Renal cortex interstitium (tissue), 11 donors: ENCODE data around the gene NKX6-2. TPM values are rescaled to one million over a fixed set of nuclear protein-coding genes. Genes with fewer than 3 reads are reported as not detected.
"Not testable (repeated sequence)": the region's sequence is repeated elsewhere in the genome, so short reads cannot be mapped to it uniquely, and the experiment has no call there.

Experiments used
- DNase-seq, 11 donors: peaks; one replicate each; pipeline ENCODE4 v3.0.0-alpha.2; 2013; ENCODE audit warnings: low read depth in 9 of 11, low spot score in 4 of 11; ENCODE audit errors: extremely low read depth in 1 of 11
- polyA plus RNA-seq, 3 donors: library from polyadenylated mRNA; unstranded; fragments of 120-200 nt; gene quantifications; one replicate each; pipeline ENCODE4 v1.2.1, GENCODE V29; 2013; ENCODE audit not compliant: insufficient read length in 3 of 3

NKX6-2 gene
- polyA plus RNA-seq, 3 donors = 4.9 to 7.3 (median 6.1) TPM

DNA sequence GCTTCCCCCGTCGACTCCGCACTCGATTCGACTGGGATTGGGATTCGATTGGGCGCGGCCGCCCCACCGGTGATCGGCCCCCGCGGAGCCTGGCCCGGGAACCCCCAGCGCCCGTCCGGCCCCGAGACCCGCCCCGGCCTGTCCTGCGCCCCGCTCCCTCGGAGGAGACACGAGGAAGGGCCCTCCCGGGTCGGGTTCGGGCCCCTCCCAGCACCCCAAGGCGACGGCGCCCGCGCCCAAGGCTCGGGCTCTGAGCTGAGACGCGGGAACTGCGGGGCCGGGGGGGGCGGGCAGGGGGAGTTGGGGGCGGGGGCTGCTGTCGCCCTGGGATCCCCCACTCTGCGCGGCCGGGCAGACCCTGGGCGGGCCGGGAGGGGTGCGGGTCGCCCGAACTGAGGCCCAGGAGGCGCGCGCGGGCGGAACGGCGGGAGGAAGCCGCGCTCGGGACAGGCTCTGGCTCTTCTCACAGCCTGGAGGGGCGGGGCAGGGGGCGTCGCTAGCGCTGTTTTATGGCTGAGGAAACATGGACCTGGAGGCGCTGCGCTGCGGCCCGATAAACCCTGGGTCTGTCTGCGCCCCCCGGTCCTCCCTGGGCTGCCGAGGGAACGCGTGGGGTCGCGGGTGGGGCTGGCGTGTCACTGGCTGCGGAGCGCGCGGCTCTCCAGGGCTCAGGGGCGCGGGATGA, 1.7 kb upstream of the NKX6-2 start:
- DNase-seq = no peak

DNA sequence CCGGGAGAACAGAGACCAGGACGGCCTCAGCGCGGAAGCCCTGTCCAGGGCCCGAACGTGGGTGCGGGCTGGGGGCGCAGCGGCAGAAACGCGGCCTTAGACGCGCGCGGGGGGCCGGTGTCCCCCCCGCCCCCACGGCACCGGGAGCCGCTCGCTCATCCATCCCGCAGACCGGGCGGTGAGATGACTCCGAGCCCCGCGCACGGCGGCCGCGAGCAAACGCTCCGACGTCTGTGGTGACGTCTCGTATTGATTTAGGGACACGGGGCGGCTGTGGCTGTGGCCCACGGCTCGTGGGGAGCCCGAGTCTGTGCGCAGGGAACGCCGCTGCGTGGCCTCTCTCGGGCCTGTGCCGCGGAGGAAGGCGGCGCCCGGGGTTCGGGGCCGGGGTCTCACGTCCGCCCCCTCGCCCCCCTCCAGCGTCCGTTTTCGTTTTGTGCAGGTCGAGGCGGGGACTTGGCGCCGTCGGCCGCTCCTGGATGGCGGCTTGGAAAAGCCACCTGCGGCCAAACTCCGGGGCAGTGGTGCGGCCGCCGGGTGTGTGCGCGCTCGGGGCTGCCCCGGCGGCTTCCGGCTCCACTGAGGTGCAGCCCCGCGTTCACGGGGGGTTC, 1.0 kb upstream of the NKX6-2 start:
- no peak for DNase-seq

DNA sequence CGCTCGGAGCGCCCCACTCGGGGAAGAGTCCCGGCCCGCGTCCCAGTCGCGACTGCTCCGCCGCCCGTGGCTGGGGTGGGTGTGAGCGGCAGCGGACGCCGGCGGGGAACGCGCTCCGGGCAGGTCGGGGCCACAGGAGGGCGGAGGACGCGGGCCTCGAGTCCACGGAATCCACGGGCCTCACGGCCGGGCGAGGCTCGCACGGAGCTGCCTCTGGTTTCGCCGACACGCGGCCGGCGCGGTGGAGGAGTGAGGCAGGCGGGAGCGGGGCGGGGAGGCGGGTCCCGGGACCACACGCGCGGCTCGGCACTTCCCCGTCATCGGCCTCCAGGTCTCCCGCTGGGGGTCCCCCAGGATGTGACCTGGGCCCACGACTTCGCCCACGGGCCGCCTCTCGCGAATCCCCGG, 533 bp upstream of the NKX6-2 start:
- no peak for DNase-seq

GRCh38 chr10:132784866-132785722, 853 bp downstream of the NKX6-2 start:
- no peak for DNase-seq

GRCh38 chr10:132783940-132784865, 1.7 kb downstream of the NKX6-2 start:
- DNase-seq = no peak

DNA sequence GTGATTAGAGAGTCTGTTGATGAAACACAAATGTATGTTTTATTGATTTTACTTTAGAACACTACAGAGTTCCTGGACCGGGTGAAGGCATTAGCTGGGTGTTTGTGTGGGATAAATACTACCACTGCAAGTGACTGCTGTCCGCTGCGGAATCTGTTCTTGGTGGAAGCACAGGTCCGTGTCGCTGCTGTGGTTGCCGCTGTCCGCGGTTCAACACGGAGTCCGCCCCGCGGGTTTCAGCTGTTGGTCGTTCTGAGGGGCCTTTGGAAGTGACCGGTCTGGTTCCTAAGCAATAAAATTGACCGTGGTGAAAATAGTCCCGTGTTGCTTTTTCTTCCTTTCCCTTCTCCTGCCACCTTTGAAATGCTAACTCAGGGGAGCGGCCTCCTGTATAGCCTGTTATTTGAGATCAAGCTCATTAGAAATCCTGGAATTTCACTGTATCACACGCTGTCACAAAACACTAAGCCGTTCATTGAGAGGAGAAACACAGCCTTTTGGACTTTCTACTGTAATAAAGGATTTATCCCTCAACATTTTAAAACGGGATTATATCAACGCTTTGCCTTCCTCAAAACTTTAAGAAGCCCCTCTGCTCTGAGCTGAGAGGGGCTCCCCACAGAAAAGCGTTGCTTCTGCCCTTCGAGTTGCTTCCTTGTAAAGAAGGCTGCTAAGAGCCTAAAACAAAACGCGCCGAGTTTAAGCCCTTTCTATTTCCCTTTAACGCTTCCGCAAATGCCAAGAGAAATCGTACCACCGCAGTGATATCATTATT, 2.6 kb downstream of the NKX6-2 start:
- DNase-seq = no peak

- no peak for DNase-seq
Measured at GRCh38 chr10:132781556-132781955, 4.4 kb downstream of the NKX6-2 start.

- no peak for DNase-seq
Measured at GRCh38 chr10:132780356-132780755, 5.6 kb downstream of the NKX6-2 start.

DNA sequence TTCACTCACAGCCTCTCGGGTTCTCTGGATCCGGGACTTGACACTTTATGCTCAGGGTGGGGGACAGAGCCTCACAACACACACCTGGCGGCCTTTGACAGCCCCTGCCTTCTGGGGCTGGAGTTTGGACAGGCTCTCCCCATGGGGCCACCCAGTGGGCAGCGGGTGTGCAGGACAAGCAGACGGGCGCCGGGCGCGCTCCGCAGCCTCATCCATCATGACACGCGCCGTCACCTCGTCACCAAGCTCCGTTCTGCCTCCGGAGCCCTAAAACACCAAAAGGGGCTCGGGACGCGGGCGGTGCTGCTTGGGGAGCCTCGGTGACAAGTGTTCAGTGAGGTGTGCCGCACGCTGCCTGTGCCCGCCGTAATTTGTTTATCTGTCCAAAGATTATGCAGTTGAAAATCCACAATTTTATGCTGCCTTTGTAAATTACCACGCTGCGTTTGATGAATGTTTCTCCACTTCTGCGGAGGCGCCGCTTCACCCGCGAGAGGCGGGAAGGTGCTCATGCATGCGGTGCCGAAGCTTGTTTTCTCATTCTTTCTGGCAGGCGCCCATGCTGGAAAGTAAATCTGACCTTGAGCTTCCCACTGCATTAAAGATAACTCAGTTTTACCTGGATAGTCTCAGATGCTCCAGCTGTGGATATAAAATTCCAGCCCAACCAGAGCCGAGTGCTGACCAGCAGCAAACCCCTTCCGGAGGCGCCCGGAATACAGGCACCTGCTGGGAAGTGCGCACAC, 6.2 kb downstream of the NKX6-2 start:
- no peak for DNase-seq

- DNase-seq = no peak
Measured at GRCh38 chr10:132777441-132777840, 8.5 kb downstream of the NKX6-2 start.

GRCh38 chr10:132776821-132777220, 9.1 kb downstream of the NKX6-2 start:
- DNase-seq = no peak

DNA sequence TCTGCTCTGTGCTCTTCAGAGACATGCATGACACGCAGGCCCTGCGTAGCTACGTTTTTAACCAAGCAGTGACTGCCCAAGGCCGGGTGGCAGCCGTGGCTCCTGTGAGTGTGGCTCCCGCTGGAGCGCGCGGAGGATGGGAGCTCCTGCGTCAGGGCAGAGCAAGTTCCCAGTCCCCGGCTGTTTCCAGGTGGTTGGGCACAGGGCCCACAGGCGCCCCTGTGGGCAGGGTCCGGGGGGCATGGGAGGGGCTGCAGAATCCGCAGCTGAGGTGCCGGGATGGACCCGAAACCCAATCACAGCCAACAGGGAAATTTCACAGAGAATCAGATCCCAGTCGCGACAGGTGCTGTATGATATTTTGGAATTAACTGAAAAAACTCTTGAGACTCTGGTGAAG, 9.8 kb downstream of the NKX6-2 start:
- no peak for DNase-seq

GRCh38 chr10:132774902-132775863, 10.8 kb downstream of the NKX6-2 start:
- DNase-seq = no peak

DNA sequence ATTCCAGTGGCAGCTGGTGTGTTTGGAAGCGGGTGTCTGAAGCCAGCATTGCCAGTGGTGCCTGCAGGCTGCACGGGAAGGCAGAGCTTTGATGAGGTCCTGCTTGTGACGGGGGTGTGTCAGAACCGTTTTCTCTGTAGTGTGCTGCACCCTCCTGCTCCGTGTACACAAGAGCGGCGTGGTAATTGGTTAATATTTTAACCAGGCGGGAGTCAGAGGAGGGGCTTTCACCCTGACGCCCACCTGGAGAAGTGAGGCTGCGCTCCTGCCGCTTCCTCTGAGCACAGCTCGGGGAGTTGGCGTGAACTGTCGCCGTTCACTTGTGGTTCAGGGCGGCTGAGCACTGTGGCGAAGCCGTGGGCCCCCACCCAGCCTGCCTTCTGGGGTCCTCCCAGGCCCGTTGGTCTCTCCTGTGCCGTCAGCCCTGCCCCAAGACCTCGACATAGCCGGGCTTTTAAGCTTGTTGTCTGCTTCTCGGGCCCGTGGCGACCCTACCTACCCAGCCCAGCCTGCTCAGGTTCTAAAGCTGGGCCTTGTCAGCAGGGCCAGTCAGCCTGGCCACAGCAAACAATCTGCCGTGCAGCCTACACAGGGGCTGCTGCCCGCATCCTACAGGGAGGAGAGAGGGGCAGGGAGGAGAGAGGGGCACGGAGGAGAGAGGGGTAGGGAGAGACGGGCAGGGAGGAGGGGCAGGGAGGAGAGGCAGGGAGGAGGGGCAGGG, 11.6 kb downstream of the NKX6-2 start:
- DNase-seq = no peak

- not testable (repeated sequence) for DNase-seq
Measured at GRCh38 chr10:132772816-132773215, 13.1 kb downstream of the NKX6-2 start.
